ELF-1 (cell line): ENCODE results near the gene TMEM185A.
"Not testable (repeated sequence)": the region's sequence is repeated elsewhere in the genome, so short reads cannot be mapped to it uniquely, and the experiment has no call there.

Experiments
- DNase-seq: peaks from one replicate; pipeline ENCODE4 v3.0.0-alpha.2; 2016; ENCODE audit warnings: low read depth, low spot score

TMEM185A gene

DNA sequence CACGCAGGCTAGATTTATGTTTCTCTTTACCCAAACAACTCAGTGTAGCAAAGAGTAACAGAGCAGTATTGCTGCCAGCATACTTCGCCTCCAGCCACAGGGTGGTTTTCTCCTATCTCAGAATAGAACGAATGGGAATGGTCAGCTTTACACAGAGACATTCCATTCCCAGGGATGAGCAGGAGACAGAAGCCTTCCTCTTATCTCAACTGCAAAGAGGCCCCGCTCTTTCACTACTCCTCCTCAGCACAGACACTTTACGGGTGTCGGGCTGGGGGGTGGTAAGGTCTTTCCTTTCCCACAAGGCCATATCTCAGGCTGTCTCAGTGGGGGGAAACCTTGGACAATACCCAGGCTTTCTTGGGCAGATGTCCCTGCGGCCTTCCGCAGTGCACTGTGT lies 4.8 kb downstream of the TMEM185A start:
- DNase-seq: peak; percentile 73

GRCh38 chrX:149619662-149620061 lies 11.9 kb downstream of the TMEM185A start:
- DNase-seq: not testable (repeated sequence)

GRCh38 chrX:149618871-149619270 lies 12.7 kb downstream of the TMEM185A start:
- DNase-seq: no peak

- no peak for DNase-seq
Measured at GRCh38 chrX:149611623-149612175, 19.9 kb downstream of the TMEM185A start.

- DNase-seq: no peak
Measured at GRCh38 chrX:149610511-149610910, 21.1 kb downstream of the TMEM185A start.

DNA sequence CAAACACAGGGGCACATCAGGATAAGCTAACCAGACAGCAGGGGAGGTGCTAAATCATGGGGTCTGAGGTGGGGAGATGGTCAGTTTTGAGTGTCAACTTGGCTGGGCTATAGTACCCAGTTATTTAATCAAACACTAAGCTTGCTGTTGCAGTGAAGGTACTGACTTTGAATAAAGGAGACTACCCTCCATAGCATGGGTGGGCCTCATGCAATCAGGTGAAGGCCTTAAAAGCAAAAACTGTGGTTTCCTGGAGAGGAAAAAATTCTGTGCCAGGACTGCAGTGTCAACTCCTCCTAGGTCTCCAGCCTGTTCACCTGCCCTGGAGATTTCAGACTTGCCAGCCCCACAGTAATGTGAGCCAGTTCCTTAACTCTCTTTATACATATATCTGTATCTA lies 23.9 kb downstream of the TMEM185A start:
- no peak for DNase-seq

DNA sequence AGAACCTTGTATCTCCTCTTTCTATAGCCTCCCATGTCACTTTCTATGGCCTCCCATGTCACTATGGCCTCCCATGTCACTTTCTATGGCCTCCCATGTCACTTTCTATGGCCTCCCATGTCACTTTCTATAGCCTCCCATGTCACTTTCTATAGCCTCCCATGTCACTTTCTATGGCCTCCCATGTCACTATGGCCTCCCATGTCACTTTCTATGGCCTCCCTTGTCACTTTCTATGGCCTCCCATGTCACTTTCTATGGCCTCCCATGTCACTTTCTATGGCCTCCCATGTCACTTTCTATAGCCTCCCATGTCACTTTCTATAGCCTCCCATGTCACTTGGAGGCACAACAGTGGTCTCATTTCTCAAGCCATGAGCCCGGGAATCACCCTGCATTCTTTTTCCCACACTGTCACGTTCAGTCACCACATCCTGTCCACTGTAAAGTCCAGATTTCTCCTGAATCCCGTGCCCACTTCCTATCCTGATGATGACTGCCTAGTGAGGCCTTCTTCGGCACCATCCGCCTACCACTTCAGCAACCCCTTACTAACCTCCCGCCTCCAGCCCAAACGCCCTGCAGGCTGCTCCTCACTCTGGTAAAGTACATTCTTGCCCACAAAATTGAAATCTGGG lies 26.2 kb downstream of the TMEM185A start:
- DNase-seq: not testable (repeated sequence)

DNA sequence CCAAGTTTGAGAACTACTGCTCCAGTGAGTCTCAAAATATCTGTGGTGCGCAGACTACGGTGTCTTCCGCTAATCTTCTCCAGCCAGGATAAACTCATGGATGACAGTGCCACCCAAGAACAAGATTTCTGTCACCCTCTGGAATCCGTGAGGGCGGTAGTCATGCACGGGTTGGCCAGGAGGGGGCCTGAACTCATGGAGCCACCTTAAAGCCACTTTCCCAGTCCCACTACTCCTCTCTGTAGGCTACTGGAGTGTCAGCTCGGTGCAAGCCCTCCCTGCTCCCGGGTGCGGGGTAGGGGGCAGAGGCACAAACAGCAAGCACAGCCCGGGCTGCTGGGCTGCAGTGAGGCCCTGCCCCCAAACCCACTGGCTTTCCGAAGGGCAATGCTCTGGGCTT lies 33.0 kb downstream of the TMEM185A start:
- DNase-seq: not testable (repeated sequence)

DNA sequence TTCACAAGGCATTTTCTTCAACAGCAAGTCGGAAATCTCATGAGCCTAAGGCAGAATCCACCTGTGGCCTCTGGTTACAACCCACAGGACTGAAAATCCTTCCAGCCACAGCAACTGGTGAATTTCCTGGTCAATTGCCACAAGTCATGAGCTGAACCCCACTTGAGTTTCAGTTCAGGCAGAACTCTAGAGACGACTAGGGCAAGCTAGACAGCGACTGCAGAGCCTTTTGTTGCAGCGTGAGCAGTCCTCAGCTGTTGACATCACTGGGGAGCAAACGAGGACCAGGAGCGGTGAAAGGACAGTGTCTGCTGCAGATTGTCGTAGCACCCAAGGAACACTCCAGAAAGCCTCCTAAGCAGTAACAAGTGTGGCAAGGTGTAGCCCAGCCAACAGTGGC lies 35.6 kb downstream of the TMEM185A start:
- not testable (repeated sequence) for DNase-seq

DNA sequence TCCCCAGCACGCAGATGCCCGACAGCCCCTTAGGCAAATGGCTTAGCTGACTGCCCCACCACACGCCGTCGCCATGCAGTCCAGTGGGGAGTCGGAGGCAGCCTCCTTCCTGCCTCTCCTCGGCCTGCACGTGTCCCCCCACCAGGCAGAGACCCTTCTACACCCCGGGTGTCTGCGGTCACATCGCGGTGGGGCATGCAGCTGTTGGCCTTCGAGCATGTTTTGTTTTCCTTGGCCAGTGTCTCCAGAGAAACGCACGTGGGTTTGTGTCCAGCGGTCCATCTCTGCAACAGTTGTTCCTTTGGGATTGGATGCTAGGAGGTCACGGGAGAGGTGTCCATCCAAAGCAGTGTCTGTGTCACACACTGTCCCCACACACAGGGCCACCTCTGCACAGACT lies 36.4 kb downstream of the TMEM185A start, which contains the start of gene HSFX2:
Gene HSFX2 (minus strand): TSS at position 101 of the 400 bp plus-strand sequence. CDS start 614 bp downstream, outside the sequence.
- DNase-seq: not testable (repeated sequence)

GRCh38 chrX:149590993-149591392 lies 40.6 kb downstream of the TMEM185A start:
- DNase-seq: not testable (repeated sequence)

GRCh38 chrX:149587359-149587758 lies 44.2 kb downstream of the TMEM185A start, which contains the start of gene MAGEA9B:
Gene MAGEA9B (minus strand): TSS chrX:149587459. CDS start chrX:149583179, 4,280 bp downstream.
- not testable (repeated sequence) for DNase-seq

DNA sequence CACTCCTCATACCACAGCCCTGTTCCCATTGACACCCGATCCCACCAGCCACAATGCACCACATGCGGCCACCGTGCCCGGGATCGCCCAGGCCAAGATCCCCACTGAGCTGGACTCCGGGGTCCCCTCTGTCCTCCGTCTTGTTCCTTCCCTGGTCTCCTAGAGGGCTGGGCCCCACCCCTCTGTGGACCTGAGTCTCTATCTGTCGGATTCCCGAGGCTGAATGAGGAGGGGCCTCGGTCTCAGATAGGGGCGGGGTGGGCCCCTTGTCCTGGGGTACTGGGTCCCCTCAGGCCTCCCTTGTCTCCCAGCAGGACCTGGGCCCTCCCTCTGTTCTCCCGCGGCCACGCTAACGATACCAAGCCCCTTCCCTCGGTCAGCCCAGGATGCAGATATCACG lies 46.0 kb downstream of the TMEM185A start:
- DNase-seq: not testable (repeated sequence)

DNA sequence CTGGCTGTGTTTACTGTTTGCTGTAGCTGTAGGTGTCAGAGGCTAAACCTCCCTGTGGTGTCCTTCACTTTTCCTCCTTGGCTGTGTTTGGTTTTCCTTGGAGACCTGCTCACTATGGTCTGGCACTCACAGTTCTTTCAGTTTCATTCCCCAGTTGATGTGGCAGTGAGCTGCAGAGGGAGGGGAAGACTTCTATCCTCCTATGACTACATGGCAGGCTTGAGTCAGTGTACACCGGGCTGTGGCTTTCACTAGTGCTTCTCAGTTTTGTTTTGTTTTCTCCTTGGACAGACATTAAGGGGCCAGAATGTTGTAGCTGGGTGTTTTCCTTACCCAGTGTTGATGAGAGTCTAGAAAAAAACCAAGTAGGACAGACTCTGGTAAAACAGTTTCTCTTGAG lies 58.1 kb downstream of the TMEM185A start:
- not testable (repeated sequence) for DNase-seq

GRCh38 chrX:149572743-149573142 lies 58.8 kb downstream of the TMEM185A start:
- DNase-seq: peak; percentile 10

DNA sequence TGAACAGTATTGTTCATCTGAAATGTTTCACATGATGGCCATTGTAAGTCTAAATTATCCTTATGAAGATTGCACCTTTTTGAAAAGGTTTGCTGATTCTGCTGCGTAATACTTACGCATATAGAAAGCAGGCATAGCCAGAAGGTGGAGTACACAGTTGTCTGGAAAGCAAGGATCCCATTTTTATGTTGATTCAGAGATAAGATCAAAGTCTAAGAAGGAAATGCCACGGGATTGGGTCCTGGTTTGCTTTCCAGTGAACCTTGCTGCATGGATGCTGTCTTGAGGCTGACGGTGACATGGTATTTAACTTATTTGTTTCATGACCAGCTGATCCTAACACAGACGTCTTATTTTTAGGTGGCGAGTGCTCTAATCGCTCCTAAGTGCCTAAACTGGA lies 59.8 kb downstream of the TMEM185A start:
- DNase-seq: peak; percentile 21

DNA sequence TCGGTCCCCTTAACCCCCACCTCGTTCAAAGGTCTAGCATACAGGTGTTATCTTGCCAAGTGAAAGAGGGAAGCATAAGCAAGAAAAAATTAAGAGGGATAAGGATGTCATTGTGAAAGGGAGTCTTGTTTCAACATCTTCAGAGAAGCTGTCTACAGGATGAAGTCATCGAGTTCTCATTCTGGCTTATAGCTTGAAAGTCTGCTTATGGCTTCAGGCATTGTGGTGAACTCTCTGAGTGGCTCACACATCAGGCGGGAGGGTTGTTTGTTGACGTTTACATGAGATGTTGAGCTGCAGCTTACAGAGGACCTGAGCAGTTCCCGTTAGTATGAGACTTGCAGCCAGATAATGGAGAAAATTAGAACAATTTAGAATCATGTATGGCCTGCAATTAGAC lies 60.9 kb downstream of the TMEM185A start:
- DNase-seq: peak; percentile 66

DNA sequence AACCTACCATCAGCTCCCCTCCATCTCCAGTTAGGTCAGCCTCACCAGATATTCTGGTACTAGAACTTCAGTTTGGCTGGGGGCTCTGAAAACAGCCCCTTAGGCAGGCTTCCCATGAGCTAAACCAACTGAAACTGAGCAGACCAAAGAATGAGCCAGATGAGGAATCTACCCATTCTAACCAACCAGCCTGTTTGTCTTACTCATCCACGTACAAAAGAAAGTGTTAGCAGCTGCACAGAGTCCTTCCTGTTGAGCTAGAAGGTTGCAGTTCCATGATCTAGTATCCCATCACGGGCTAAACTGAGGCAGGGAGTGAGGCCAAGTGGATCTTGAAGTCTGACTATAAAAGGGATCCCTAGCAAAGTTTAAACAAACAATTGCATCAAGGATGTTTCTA lies 61.8 kb downstream of the TMEM185A start:
- no peak for DNase-seq

DNA sequence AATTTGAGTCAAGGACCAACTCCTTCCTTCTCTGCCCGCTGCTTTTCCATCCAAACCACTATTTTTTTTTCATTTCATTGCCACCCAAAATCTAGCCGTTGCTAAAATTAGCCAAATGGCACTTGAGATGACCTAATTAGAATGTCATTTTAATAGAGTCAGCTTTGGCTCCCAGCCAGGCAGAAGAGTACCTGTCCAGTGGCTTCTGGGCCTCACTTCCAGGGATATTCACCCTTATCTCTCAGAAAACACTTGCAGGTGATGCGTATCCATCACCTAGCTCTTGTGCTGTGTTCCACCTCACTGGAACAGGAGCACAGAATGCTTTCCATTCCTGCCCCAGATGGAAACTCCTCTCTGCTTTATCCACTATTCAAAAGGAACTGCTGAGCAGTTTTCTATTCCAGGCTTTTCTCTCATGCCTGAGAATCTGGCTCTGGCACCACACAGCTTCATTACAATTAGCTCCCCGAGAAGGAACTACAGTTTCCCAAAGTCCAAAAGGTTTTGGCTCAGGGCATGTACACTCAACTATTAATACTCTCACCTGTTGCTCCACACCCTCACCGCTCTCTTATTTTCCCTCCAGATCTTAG lies 62.8 kb downstream of the TMEM185A start:
- no peak for DNase-seq

DNA sequence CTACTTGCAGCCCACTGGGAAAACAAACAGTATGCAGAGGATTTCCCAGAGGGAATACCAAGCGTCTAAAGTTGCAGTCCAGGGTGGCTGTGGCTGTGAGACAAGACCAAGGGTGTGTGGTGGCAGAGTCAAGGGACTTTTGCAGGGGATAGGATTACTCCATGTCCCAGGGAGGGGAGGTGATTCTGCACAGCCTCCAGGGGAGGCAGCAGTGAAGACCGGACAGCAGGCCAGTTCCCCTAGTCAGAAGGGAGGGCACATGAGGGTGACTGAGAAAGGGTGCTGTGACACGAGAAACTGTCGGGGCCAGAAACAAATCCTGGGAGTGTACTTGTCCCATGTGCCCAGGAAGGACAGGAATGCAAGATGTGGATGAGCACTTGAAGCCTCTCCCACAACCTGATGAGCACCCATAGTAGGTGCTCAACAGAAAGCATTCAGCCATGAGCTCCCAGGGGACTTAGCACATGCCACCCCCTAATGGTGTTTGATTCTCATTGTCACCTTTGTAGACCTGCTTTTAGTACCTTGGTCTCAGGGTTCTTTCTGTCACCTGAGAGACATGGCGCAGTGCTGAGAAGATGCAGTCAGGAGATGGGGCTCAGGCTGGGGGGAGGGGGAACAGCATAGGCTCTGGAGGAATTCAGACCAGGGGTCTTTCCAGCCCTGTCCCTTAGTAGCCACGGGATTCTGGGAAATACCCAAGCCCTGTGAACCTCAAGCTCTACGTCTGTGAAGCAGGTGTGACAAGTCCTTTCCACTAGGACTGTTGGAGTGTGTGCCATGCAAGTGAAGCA lies 63.8 kb downstream of the TMEM185A start:
- DNase-seq: no peak

DNA sequence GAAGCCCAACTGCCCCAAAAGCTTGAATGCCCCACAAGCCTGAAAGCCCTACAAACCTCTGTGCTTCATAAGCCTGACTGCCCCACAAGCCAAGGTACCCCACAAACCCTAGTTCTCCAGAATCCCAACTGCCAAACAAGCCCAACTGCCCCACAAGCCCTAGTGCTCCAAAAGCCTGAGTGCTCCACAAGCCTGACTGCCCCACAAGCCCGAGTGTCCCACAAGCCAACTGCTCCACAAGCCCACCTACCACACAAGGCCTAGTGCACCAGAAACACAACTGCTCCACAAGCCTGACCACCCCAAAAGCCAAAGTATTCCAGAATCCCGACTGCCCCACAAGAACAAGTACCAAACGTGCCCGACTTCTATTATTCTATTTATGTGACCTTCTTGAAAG lies 68.2 kb downstream of the TMEM185A start:
- DNase-seq: no peak

GRCh38 chrX:149555251-149555650 lies 76.3 kb downstream of the TMEM185A start:
- DNase-seq: not testable (repeated sequence)
